Measurements from ENCODE around the gene KIAA1549. TPM values are rescaled to one million over a fixed set of nuclear protein-coding genes. Genes with fewer than 3 reads are reported as not detected.

The KIAA1549 gene
- polyA plus RNA-seq, 1 experiment = 2.5 TPM

GRCh38 chr7:138949421-138950088, 31.6 kb downstream of the KIAA1549 start:
- no peak for DNase-seq (ENCODE audit: low read depth)
- POLR2A ChIA-PET = no interaction called here
- Histone ChIP-seq H3K4me3 (ENCODE audit: low read depth, low read length) (no peak overlapping the region), H3K27me3 (ENCODE audit: control insufficient read depth, insufficient read depth, low read length) (no peaks in the 10 kb centered on the region), H3K36me3 (ENCODE audit: control insufficient read depth, insufficient read depth, low read length) (no peaks in the 10 kb centered on the region)
- CTCF ChIA-PET = interaction anchor here (1.0 kb wide), 1 partner anchor 10 kb away, joined by 3 read pairs; no protein-coding TSS in a partner anchor
- no peak for TF ChIP-seq CTCF (IDR thresholded peaks at IDR 0.05; ENCODE audit: insufficient read depth, low read depth, low read length)

DNA sequence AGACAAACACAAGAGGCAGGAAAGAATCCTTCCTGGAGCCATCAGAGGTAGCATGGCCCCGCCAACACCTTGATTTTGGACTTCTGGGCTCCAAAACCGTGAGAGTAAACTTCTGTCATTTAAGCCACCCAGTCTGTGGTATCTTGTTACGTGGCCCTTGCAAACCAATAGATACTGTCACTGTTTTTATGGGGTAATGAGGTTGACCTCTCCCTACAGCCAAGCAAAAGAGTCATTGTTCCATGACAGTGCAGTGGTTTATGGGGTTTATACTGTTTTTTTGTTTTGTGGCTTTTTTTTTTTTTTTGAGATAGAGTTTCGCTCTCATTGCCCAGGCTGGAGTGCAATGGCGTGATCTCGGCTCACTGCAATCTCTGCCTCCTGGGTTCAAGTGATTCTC, 32.8 kb downstream of the KIAA1549 start:
- ChIA-PET POLR2A (no interaction called here), CTCF (no interaction called here)
- no peak for DNase-seq (ENCODE audit: low read depth)
- no peaks in the 10 kb centered on the region for H3K27me3 ChIP-seq (ENCODE audit: control insufficient read depth, insufficient read depth, low read length)
- no peaks in the 10 kb centered on the region for H3K36me3 ChIP-seq (ENCODE audit: control insufficient read depth, insufficient read depth, low read length)
- H3K4me3 ChIP-seq (ENCODE audit: low read depth, low read length) = no peak overlapping the region
- no peak for TF ChIP-seq CTCF (IDR thresholded peaks at IDR 0.05; ENCODE audit: insufficient read depth, low read depth, low read length)

- TF ChIP-seq CTCF (IDR thresholded peaks at IDR 0.05; ENCODE audit: insufficient read depth, low read depth, low read length) = no peak
- no peaks in the 10 kb centered on the region for H3K36me3 ChIP-seq (ENCODE audit: control insufficient read depth, insufficient read depth, low read length)
- ChIA-PET POLR2A (no interaction called here), CTCF (no interaction called here)
- no peak for DNase-seq (ENCODE audit: low read depth)
- H3K4me3 ChIP-seq (ENCODE audit: low read depth, low read length) = no peak overlapping the region
- H3K27me3 ChIP-seq (ENCODE audit: control insufficient read depth, insufficient read depth, low read length) = no peaks in the 10 kb centered on the region
These were observed 35.4 kb downstream of the KIAA1549 start for GRCh38 chr7:138945821-138946220.

- no peak for TF ChIP-seq CTCF (IDR thresholded peaks at IDR 0.05; ENCODE audit: insufficient read depth, low read depth, low read length)
- ChIA-PET POLR2A (no interaction called here), CTCF (no interaction called here)
- no peaks in the 10 kb centered on the region for H3K36me3 ChIP-seq (ENCODE audit: control insufficient read depth, insufficient read depth, low read length)
- no peak overlapping the region for H3K4me3 ChIP-seq (ENCODE audit: low read depth, low read length)
- no peak for DNase-seq (ENCODE audit: low read depth)
- no peaks in the 10 kb centered on the region for H3K27me3 ChIP-seq (ENCODE audit: control insufficient read depth, insufficient read depth, low read length)
These were observed 36.0 kb downstream of the KIAA1549 start for GRCh38 chr7:138945154-138945553.

- Histone ChIP-seq H3K27me3 (ENCODE audit: control insufficient read depth, insufficient read depth, low read length) (no peaks in the 10 kb centered on the region), H3K4me3 (ENCODE audit: low read depth, low read length) (no peak overlapping the region), H3K36me3 (ENCODE audit: control insufficient read depth, insufficient read depth, low read length) (no peaks in the 10 kb centered on the region)
- TF ChIP-seq CTCF (IDR thresholded peaks at IDR 0.05; ENCODE audit: insufficient read depth, low read depth, low read length) = no peak
- no peak for DNase-seq (ENCODE audit: low read depth)
- ChIA-PET CTCF (no interaction called here), POLR2A (no interaction called here)
These were observed 36.6 kb downstream of the KIAA1549 start for GRCh38 chr7:138944592-138944991.
